Fibroblast of pulmonary artery (primary cell): ENCODE results near the gene VWCE.

Experiments used
- DNase-seq: peaks from one replicate; pipeline ENCODE4 v3.0.0-alpha.2; 2010; ENCODE audit warnings: low read depth
- H3K4me3 ChIP-seq: replicated peaks from 2 replicates; pipeline ENCODE4 v1.5.1; 2011; ENCODE audit warnings: low read depth, mild to moderate bottlenecking, control low read depth, low read length, moderate library complexity
- TF ChIP-seq, protein P1 (sequence below): IDR thresholded peaks from 2 replicates; pipeline ENCODE4 v1.5.1; 2011; ENCODE audit warnings: mild to moderate bottlenecking, control low read depth, low read length, inconsistent platforms; ENCODE audit errors: missing control alignments

The VWCE gene

DNA sequence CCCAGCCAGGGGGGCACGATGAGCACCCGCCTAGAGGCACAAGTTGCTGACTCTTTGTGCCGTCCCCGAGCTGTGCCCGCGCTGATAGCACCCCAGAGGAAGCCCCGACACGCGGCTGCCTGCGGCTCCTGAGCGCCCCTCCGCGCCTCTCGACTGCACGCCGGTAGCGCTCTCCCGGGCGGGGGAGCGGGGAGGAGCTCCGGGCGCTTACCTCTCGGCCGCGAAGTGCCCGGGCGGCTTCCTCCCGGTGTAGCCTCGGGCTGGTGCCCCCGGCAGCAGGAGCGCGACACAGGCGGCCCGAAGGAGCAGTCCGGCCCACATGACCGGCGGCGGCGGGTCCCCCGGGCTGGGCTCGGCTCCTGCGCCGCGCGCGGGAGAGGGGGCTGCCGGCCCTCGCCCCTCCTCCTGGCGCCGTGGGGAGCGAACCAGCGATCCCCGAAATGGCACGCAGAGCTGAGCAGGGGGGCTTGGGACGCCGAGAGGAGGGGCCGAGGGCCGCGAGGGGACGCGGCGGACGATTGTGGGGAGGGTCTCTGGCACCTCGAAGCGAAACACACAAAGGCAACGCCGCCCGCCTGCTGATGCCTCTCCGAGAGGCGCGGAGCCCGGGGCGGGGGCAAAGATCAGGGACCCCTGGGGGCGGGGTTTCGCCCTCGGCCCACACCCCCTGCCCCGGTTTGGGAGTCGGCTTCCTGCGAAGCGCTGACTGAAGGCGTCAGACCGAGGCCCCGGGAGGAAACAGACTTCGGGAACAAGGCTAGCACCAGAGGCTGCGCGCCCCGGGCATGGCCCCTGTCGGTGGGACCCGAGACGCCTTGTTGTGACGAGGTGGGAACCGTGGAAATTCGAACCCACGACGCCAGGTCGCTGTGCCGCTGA is at the start of gene VWCE:
Gene VWCE, minus strand, starts transcription at position 600 of the 879 bp plus-strand sequence. Its CDS starts 279 bp downstream, at position 321.
- peak within 1 kb of the TSS; percentile 67 for H3K4me3 ChIP-seq
- TF ChIP-seq, protein P1, sequence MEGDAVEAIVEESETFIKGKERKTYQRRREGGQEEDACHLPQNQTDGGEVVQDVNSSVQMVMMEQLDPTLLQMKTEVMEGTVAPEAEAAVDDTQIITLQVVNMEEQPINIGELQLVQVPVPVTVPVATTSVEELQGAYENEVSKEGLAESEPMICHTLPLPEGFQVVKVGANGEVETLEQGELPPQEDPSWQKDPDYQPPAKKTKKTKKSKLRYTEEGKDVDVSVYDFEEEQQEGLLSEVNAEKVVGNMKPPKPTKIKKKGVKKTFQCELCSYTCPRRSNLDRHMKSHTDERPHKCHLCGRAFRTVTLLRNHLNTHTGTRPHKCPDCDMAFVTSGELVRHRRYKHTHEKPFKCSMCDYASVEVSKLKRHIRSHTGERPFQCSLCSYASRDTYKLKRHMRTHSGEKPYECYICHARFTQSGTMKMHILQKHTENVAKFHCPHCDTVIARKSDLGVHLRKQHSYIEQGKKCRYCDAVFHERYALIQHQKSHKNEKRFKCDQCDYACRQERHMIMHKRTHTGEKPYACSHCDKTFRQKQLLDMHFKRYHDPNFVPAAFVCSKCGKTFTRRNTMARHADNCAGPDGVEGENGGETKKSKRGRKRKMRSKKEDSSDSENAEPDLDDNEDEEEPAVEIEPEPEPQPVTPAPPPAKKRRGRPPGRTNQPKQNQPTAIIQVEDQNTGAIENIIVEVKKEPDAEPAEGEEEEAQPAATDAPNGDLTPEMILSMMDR = peak; percentile 23
- DNase-seq = peak; percentile 55

- DNase-seq = no peak
- TF ChIP-seq, protein P1 = no peak
- H3K4me3 ChIP-seq = no peak overlapping the region
Measured at GRCh38 chr11:61343792-61344745, 49.0 kb upstream of the VWCE start.

- no peak for DNase-seq
- TF ChIP-seq, protein P1 = no peak
Measured at GRCh38 chr11:61342207-61342803, 47.2 kb upstream of the VWCE start.

GRCh38 chr11:61341706-61342105 is 46.6 kb upstream of the VWCE start:
- TF ChIP-seq, protein P1 = no peak
- DNase-seq = no peak
- no peak overlapping the region for H3K4me3 ChIP-seq

More at GRCh38 chr11:61342207-61342803, 47.2 kb upstream of the VWCE start:
- H3K4me3 ChIP-seq = no peak overlapping the region

DNA sequence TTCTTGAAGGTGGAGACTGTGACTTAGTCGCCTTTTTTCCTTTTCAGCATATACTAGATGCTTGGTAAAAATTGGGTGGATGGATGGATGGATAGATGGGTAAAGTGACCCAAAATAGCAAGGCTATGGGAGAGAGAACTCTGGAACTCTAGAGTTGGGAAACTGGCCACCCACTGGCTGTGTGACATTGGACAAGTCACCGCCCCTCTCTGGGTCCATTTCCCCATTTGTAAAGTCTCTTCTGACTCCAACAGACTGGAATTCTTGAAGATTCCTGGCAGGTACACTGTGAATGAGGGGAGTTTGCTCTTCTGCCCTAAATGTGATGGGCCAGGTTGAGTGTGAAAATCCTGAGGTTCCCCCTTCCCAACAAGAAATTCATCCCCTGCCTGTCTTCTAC is 45.9 kb upstream of the VWCE start:
- no peak overlapping the region for H3K4me3 ChIP-seq
- DNase-seq = no peak

DNA sequence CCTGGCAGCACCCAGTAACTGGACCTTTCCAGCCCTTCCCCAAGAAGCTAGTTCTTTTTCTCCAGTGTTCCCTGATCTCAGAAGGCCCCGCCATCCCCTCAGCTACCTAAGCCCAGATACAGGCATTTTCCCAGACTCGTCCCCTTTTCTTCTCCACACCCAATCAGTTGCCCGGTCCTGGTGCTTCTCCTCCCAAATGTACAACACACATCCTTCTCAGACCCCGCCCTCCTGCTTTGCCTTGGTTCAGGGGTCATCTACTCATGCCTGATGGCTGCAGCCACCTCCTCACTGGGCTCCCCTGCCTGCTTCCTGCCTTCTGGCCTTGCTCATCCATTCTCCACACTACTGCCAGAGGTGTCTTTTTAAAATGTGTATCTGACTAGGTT is 44.4 kb upstream of the VWCE start:
- no peak for DNase-seq
- no peak overlapping the region for H3K4me3 ChIP-seq
- TF ChIP-seq, protein P1 = no peak

More for the DNA sequence above, 45.9 kb upstream of the VWCE start:
- TF ChIP-seq, protein P1 = no peak
